Keratinocyte (primary cell): ENCODE results near the gene MUC21.

Source experiments
- EZH2 ChIP-seq: IDR thresholded peaks from one replicate; pipeline ENCODE4 v1.6.1; 2012; ENCODE audit warnings: inconsistent platforms, mild to moderate bottlenecking, low read length, moderate library complexity
- TF ChIP-seq, protein P1 (sequence below), 3 experiments: IDR thresholded peaks in 1 of 3; conservative IDR thresholded peaks in 1 of 3; optimal IDR thresholded peaks in 1 of 3; 2 replicates in 2 of 3; 3 replicates in 1 of 3; pipeline versions ENCODE3 to v1.5.1; 2011; ENCODE audit warnings: low read length in 3 of 3, mild to moderate bottlenecking in 3 of 3, moderate library complexity in 2 of 3, control low read depth in 1 of 3, inconsistent platforms in 1 of 3; ENCODE audit not compliant: insufficient read depth in 2 of 3; ENCODE audit errors: extremely low read depth in 1 of 3

DNA sequence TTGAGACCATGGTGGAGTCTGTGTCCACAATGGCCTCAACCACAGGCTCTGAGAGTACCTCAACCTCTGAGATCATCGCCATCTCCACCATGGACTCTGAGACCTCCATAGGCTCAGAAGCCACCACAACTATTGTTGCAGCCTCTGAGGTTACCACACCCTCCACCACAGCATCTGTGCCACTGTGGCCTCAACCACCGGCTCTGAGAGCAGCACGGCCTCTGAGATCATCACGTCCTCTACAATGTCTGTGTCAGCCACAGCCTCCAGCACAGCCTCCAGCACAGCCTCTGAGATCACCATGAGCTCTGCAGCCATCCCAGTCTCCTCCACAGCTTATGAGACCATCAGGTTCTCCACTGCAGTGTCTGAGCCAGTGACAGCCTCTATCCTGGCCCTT, 19.4 kb upstream of the MUC21 start:
- TF ChIP-seq, protein P1, sequence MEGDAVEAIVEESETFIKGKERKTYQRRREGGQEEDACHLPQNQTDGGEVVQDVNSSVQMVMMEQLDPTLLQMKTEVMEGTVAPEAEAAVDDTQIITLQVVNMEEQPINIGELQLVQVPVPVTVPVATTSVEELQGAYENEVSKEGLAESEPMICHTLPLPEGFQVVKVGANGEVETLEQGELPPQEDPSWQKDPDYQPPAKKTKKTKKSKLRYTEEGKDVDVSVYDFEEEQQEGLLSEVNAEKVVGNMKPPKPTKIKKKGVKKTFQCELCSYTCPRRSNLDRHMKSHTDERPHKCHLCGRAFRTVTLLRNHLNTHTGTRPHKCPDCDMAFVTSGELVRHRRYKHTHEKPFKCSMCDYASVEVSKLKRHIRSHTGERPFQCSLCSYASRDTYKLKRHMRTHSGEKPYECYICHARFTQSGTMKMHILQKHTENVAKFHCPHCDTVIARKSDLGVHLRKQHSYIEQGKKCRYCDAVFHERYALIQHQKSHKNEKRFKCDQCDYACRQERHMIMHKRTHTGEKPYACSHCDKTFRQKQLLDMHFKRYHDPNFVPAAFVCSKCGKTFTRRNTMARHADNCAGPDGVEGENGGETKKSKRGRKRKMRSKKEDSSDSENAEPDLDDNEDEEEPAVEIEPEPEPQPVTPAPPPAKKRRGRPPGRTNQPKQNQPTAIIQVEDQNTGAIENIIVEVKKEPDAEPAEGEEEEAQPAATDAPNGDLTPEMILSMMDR (optimal IDR thresholded peaks at IDR 0.05 in 1 of 3, IDR thresholded peaks at IDR 0.05 in 1 of 3, conservative IDR thresholded peaks at IDR 0.05 in 1 of 3; ENCODE audit: extremely low read depth in 1 of 3, insufficient read depth in 2 of 3, low read length in 3 of 3) = no peak
- TF ChIP-seq EZH2 = no peak
